WI38 (cell line): Measurements from ENCODE around the gene RGP1.

ENCODE experiments used
- H3K4me3 ChIP-seq: 2 replicates; pipeline ENCODE4 v1.5.1; 2011; ENCODE audit warnings: low read depth, mild to moderate bottlenecking, control low read depth, low read length
- CTCF ChIP-seq: IDR thresholded peaks from 2 replicates; pipeline ENCODE4 v1.5.1; 2012; ENCODE audit warnings: low read depth, mild to moderate bottlenecking, control low read depth, low read length

RGP1 gene

DNA sequence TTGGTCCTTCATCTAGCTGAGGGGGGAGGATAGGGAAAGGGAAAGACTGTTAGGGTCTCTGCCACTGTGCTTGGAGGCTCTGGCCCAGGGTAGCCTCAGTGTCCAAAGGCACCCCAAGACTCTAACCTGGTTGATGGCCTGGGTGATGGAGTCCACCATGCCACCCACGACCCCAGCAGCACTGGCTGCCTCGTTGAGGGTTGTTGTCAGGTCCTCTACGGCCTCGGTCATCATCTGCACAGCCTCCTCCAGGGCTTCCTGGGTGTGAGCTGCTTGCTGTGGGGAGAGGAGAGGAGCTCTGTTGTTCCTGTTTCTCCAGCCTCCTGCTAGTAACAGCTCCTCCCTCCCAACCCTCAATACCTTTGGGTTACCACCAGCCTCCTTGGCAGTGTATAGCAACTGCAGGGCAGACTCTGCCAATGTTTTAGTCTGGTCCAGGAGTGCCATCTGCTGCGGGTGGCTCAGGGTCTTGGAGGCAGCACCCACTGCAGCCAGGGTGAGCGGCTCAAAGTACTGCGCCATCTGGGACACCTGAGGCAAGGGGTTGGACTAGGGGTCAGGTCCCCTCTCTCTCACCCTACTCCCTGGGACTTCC, 43.2 kb upstream of the RGP1 start:
- TF ChIP-seq CTCF, result no peak
- no peak overlapping the region for H3K4me3 ChIP-seq

GRCh38 chr9:35706951-35707350, 42.1 kb upstream of the RGP1 start:
- H3K4me3 ChIP-seq, result no peak overlapping the region
- no peak for TF ChIP-seq CTCF

GRCh38 chr9:35708146-35708545, 40.9 kb upstream of the RGP1 start:
- TF ChIP-seq CTCF, result no peak
- no peak overlapping the region for H3K4me3 ChIP-seq

DNA sequence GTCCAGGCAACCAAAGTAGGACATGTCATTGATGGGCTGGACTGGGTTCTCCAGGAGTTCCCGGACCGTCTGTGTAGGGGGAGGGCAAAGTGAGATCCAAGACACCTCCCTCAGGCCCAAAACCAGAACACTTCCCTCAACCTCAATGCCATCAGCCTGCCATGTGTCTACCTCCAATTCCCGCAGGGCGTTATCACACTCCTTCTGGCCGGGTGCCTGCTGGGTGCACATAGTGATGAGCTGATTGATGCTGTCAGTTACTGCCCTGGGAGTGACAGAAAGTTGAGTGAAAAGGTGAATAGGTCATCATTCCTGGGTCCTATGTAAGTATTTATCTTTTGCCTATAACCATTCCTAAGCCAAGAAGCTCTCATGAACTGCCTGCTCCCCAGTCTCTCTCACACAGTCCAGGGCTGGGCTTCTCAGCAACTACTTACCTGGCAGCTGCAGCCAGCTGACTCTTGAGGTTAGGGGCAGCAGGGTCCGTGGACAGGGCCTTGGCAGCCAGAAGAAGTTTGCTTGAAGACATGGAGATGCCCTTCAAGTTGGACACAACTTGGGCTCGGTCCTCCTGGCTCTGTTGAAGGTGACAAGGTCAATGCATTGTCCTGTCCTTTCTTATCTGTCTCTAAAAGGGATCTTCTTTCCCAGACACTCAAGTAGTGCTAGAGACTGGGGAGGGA, 38.1 kb upstream of the RGP1 start:
- H3K4me3 ChIP-seq, result no peak overlapping the region
- TF ChIP-seq CTCF, result no peak

GRCh38 chr9:35711501-35712428, 37.3 kb upstream of the RGP1 start:
- TF ChIP-seq CTCF, result no peak
- no peak overlapping the region for H3K4me3 ChIP-seq

DNA sequence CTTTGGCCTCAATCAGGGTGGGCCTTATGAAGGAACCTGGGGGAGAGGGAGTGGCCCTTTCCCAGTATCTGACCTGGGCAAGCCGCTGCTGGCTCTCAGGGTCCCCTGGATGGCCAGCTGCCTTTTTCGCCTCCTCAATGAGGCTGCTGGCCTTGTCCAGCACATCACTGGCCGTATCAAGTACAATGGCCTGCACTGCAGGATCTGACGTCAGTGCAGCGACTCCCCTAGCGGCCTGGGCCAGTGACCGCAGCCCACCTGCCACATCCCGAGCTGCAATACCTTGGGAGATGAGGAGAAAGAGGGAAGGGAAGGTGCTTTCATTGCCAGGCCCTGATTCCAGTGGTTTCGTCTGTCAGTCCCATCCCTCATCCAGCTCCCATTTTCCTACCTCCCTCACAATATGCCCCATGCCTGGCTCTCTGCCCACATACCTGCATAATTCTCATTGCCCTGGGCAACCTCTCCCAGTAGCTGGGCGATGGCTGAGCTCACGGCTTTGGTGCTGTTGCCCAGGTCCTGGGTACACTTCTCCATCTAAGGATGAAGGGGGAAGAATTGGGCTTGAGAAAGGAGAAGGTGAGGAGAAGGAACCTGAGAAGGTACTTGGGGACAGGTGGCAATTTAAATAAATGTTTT, 36.2 kb upstream of the RGP1 start:
- H3K4me3 ChIP-seq, result no peak overlapping the region
- TF ChIP-seq CTCF, result no peak

- TF ChIP-seq CTCF, result no peak
- no peak overlapping the region for H3K4me3 ChIP-seq
These were observed 35.5 kb upstream of the RGP1 start for GRCh38 chr9:35713578-35713977.
